ENCODE measurements around the gene SPTBN1. TPM values are rescaled to one million over a fixed set of nuclear protein-coding genes. Genes with fewer than 3 reads are reported as not detected.

SPTBN1 gene
- total and polyA plus RNA-seq, 9 of the 15 experiments (the other 6 are each of a cell fraction or from before 2014, with no cell fraction given) = 8.9 to 66.8 (median 31.4) TPM

DNA sequence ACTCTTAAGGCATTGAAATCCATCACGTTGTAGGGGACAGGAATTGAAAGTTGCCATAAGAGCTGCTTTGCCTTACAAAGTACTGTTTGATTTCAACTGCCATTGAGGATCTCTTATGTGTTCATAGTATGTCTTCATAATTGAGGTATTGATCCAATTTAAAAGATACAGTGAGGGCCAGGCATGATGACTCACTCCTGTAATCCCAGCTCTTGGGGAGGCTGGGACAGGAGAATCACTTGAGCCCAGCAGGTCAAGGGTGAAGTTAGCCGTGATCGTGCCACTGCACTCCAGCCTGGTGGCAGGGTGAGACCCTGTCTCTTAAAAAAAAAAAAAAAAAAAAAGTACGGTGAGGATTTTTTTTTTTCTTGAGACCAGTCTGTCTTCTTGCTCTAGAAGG lies 175.6 kb downstream of the SPTBN1 start:
- in situ Hi-C loops (cut with MboI) (no loop called here), intact Hi-C loops (cut with micrococcal nuclease) (no loop called here)
- Histone ChIP-seq H2AFZ (ENCODE audit: low read depth, low read length) (no peak overlapping the region), H3K4me3 (no peak overlapping the region), H3K36me3 (ENCODE audit: control insufficient read depth, insufficient read depth, low read length) (peaks cover 88% of the 10 kb centered on the region), H3K27ac (ENCODE audit: extremely low read depth, low read depth, low read length) (no peak overlapping the region), H3K9ac (ENCODE audit: insufficient read depth in 1 of 2, low read depth in 2 of 2, low read length in 2 of 2) (no peak overlapping the region), H3K79me2 (ENCODE audit: control insufficient read depth, insufficient read depth, low read length) (no peaks in the 10 kb centered on the region), H3K9me3 (replicated peaks; ENCODE audit: control insufficient read depth, insufficient read depth, low read depth, low read length) (no peaks in the 10 kb centered on the region), H4K20me1 (replicated peaks; ENCODE audit: control insufficient read depth, insufficient read depth, low read length) (no peaks in the 10 kb centered on the region; the same call in 1 of the 2 replicates), H3K4me1 (replicated peaks in 1 of 2; ENCODE audit: control insufficient read depth in 2 of 2, insufficient read depth in 2 of 2, low read length in 2 of 2) (peaks cover 0 to 3% of the 10 kb centered on the region in 2 experiments; a peak in 1 of 5 replicates), H3K9me1 (ENCODE audit: control insufficient read depth, insufficient read depth, low read length) (no peaks in the 10 kb centered on the region), H3K27me3 (ENCODE audit: control insufficient read depth in 2 of 2, insufficient read depth in 2 of 2, low read length in 2 of 2) (no peaks in the 10 kb centered on the region), H3K4me2 (ENCODE audit: insufficient read depth, low read length) (no peak overlapping the region)
- no peak for FAIRE-seq
- ChIA-PET POLR2A (no interaction called here), CTCF (ENCODE audit: low intra/inter-chr PET ratio) (no interaction called here)
- BruUV-seq (replicated peaks) = no TSS peak
- DNase-seq (ENCODE audit: extremely low read depth in 1 of 4, low spot score in 3 of 4) = no peak
- 75% methylated on average over 3 of the region's 4 CpGs for WGBS (ENCODE audit: insufficient coverage, low coverage, missing lambda C conversion rate)
- no peak for ATAC-seq
- TF ChIP-seq HMG20B (CRISPR knock-in tag; IDR thresholded peaks at IDR 0.05) (no peak), TCF7 (IDR thresholded peaks at IDR 0.05; ENCODE audit: borderline replicate concordance) (no peak), E2F8 (IDR thresholded peaks at IDR 0.05; ENCODE audit: low read depth, partially characterized antibody) (no peak), TCFL5 (CRISPR knock-in tag; conservative IDR thresholded peaks at IDR 0.05) (no peak), ELF1 (tag; IDR thresholded peaks at IDR 0.05) (no peak), CHD1 (IDR thresholded peaks at IDR 0.05; ENCODE audit: low read length) (no peak), NCOR1 (IDR thresholded peaks at IDR 0.05) (no peak), GTF2F1 (IDR thresholded peaks at IDR 0.05; ENCODE audit: low read depth, low read length) (no peak), ADNP (tag; IDR thresholded peaks at IDR 0.05) (no peak), PTTG1 (tag; IDR thresholded peaks at IDR 0.05; ENCODE audit: low read depth) (no peak), ATF6 (CRISPR knock-in tag; IDR thresholded peaks at IDR 0.05) (no peak), MEIS2 (IDR thresholded peaks at IDR 0.05; ENCODE audit: partially characterized antibody) (no peak), RAD21 (CRISPR knock-in tag; conservative IDR thresholded peaks at IDR 0.05 in 1 of 2, IDR thresholded peaks at IDR 0.05 in 1 of 2) (no peak), SMARCB1 (IDR thresholded peaks at IDR 0.05; ENCODE audit: insufficient read length, low read depth) (no peak)
- TF ChIP-seq, protein P1, sequence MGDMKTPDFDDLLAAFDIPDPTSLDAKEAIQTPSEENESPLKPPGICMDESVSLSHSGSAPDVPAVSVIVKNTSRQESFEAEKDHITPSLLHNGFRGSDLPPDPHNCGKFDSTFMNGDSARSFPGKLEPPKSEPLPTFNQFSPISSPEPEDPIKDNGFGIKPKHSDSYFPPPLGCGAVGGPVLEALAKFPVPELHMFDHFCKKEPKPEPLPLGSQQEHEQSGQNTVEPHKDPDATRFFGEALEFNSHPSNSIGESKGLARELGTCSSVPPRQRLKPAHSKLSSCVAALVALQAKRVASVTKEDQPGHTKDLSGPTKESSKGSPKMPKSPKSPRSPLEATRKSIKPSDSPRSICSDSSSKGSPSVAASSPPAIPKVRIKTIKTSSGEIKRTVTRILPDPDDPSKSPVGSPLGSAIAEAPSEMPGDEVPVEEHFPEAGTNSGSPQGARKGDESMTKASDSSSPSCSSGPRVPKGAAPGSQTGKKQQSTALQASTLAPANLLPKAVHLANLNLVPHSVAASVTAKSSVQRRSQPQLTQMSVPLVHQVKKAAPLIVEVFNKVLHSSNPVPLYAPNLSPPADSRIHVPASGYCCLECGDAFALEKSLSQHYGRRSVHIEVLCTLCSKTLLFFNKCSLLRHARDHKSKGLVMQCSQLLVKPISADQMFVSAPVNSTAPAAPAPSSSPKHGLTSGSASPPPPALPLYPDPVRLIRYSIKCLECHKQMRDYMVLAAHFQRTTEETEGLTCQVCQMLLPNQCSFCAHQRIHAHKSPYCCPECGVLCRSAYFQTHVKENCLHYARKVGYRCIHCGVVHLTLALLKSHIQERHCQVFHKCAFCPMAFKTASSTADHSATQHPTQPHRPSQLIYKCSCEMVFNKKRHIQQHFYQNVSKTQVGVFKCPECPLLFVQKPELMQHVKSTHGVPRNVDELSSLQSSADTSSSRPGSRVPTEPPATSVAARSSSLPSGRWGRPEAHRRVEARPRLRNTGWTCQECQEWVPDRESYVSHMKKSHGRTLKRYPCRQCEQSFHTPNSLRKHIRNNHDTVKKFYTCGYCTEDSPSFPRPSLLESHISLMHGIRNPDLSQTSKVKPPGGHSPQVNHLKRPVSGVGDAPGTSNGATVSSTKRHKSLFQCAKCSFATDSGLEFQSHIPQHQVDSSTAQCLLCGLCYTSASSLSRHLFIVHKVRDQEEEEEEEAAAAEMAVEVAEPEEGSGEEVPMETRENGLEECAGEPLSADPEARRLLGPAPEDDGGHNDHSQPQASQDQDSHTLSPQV (IDR thresholded peaks at IDR 0.05) = no peak

Measured in K562 (cell line).